ENCODE measurements around the gene BET1L.

The BET1L gene

GRCh38 chr11:210122-210802 is 3.1 kb upstream of the BET1L start:
- Histone ChIP-seq H3K36me3 (peaks cover 62% of the 10 kb centered on the region), H3K4me3 (ENCODE audit: low read depth, low read length) (no peak overlapping the region), H3K27ac (no peak overlapping the region), H3K27me3 (ENCODE audit: insufficient read depth, low read depth, severe bottlenecking) (no peaks in the 10 kb centered on the region), H3K9me3 (ENCODE audit: severe bottlenecking) (no peaks in the 10 kb centered on the region)
- no peak for TF ChIP-seq CTCF (IDR thresholded peaks at IDR 0.05; ENCODE audit: low read depth, low read length)
- no peak for DNase-seq

GRCh38 chr11:209275-210121 is 2.3 kb upstream of the BET1L start:
- peak overlapping the region; percentile 92 for H3K27ac ChIP-seq
- no peaks in the 10 kb centered on the region for H3K9me3 ChIP-seq (ENCODE audit: severe bottlenecking)
- no peak for DNase-seq
- H3K4me3 ChIP-seq (ENCODE audit: low read depth, low read length) = peak overlapping the region; percentile 78
- TF ChIP-seq CTCF (IDR thresholded peaks at IDR 0.05; ENCODE audit: low read depth, low read length) = no peak
- no peaks in the 10 kb centered on the region for H3K27me3 ChIP-seq (ENCODE audit: insufficient read depth, low read depth, severe bottlenecking)
- H3K36me3 ChIP-seq = peaks cover 62% of the 10 kb centered on the region

DNA sequence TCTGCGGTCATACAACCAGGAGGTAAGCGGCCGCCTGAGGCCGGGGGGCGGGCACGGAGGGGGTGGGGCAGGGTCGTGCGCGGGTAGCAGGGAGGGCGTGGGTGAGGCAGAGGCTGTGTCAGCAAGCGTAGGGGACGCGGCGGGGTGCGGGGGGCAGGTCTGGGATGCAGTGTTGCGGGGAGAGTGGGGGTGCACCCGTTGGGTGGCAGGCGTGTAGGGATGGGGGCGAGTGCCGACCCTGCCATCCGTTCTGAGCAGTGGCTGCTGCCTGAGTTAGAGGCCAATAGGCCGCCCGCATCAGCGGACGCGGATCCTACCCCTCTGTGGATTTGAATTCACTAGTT is 1.7 kb upstream of the BET1L start:
- TF ChIP-seq CTCF (IDR thresholded peaks at IDR 0.05; ENCODE audit: low read depth, low read length) = no peak
- no peaks in the 10 kb centered on the region for H3K27me3 ChIP-seq (ENCODE audit: insufficient read depth, low read depth, severe bottlenecking)
- peaks cover 61% of the 10 kb centered on the region for H3K36me3 ChIP-seq
- peak overlapping the region; percentile 78 for H3K4me3 ChIP-seq (ENCODE audit: low read depth, low read length)
- H3K9me3 ChIP-seq (ENCODE audit: severe bottlenecking) = no peaks in the 10 kb centered on the region
- no peak for DNase-seq
- H3K27ac ChIP-seq = peak overlapping the region; percentile 92

DNA sequence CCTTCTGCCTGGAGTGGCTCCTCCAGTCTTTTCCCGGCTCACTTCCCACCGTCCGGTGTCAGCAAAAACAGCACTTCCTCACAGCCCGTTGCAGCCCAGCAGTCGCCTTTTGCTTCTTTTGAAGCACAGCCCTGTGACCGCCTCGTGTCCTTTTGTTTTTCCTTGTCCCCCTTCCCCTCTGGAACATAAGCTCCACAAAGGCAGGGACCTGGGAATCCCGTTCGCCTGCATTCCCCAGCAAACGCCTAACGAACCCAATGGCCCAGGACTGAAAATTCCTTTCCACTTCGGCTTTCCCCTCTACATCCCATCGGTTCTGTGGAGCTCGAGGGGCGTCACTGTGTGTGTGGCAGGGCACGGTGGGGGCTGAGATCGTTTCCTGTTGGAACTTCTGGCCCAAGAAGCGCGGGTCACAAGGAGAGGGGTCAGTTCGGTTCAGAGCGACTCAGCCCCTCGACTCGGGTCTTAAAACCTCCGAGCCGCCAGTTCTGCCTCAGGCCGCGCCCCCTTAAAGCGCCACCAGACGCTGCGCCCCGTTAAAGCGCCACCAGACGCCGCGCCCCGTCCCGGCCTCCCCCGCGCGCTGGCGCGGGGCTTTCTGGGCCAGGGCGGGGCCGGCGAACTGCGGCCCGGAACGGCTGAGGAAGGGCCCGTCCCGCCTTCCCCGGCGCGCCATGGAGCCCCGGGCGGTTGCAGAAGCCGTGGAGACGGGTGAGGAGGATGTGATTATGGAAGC is 1.1 kb upstream of the BET1L start:
- DNase-seq = peak; percentile 80
- Histone ChIP-seq H3K27ac (peak overlapping the region; percentile 92), H3K9me3 (ENCODE audit: severe bottlenecking) (no peaks in the 10 kb centered on the region), H3K27me3 (ENCODE audit: insufficient read depth, low read depth, severe bottlenecking) (no peaks in the 10 kb centered on the region), H3K4me3 (ENCODE audit: low read depth, low read length) (peak overlapping the region; percentile 78), H3K36me3 (peaks cover 55% of the 10 kb centered on the region)
- TF ChIP-seq CTCF (IDR thresholded peaks at IDR 0.05; ENCODE audit: low read depth, low read length) = no peak

DNA sequence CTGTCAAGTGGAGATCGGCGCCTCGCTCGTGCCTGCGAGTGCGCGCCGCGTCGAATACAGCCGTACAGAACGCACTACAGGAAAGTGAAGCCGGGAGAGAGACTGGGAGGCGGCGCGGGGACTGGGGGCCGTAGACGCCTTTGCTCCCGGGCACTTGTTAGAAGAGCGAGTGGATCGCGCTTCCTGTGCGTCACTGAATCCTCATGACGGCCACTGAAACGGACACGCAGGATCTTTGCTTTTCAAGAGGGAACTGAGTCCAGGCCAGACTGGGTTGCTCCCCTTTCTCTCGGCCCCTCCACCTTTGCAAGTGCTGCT is 623 bp upstream of the BET1L start:
- no peak for DNase-seq
- Histone ChIP-seq H3K36me3 (peaks cover 50% of the 10 kb centered on the region), H3K27me3 (ENCODE audit: insufficient read depth, low read depth, severe bottlenecking) (no peaks in the 10 kb centered on the region), H3K27ac (peak overlapping the region; percentile 92), H3K9me3 (ENCODE audit: severe bottlenecking) (no peaks in the 10 kb centered on the region), H3K4me3 (ENCODE audit: low read depth, low read length) (peak overlapping the region; percentile 78)
- TF ChIP-seq CTCF (IDR thresholded peaks at IDR 0.05; ENCODE audit: low read depth, low read length) = no peak
